Chondrocyte (in vitro differentiated cells): Measurements from ENCODE around the gene FASN. TPM values are rescaled to one million over a fixed set of nuclear protein-coding genes. Genes with fewer than 3 reads are reported as not detected.

Experiments
- DNase-seq: peaks from one replicate; pipeline ENCODE4 v3.0.0; 2021; ENCODE audit warnings: mixed read lengths, low spot score
- H3K27ac Mint-ChIP-seq: one replicate; pipeline ENCODE4 v1.8.0; 2021; ENCODE audit warnings: mild to moderate bottlenecking, moderate library complexity, mixed read lengths; ENCODE audit not compliant: unreplicated experiment
- H3K27me3 Mint-ChIP-seq: 2 replicates; pipeline ENCODE4 v1.8.0; 2021; ENCODE audit warnings: low read depth, mixed read lengths
- H3K36me3 Mint-ChIP-seq: 2 replicates; pipeline ENCODE4 v1.8.0; 2021; ENCODE audit warnings: low read depth, mixed read lengths
- H3K4me1 Mint-ChIP-seq: 2 replicates; pipeline ENCODE4 v1.8.0; 2021; ENCODE audit warnings: low read depth, mild to moderate bottlenecking, mixed read lengths
- H3K4me3 Mint-ChIP-seq: one replicate; pipeline ENCODE4 v1.8.0; 2021; ENCODE audit warnings: mild to moderate bottlenecking, moderate library complexity, mixed read lengths; ENCODE audit not compliant: unreplicated experiment
- H3K9me3 Mint-ChIP-seq: 2 replicates; pipeline ENCODE4 v1.8.0; 2021; ENCODE audit warnings: low read depth, mixed read lengths
- total RNA-seq: library from RNA; stranded (reverse); gene quantifications from 3 replicates; pipeline ENCODE4 v1.2.1, GENCODE V29; 2021
- TF ChIP-seq, protein P1 (sequence below): fragments of 200-600 bp; sonication (generic); IDR thresholded peaks from 2 replicates; pipeline ENCODE4 v1.5.0; 2021; ENCODE audit warnings: antibody characterized with exemption, mild to moderate bottlenecking, moderate library complexity

FASN gene
- total RNA-seq, 1 donor from 2014 or later = 141 TPM

- no peaks in the 10 kb centered on the region for H3K27me3 Mint-ChIP-seq
- no peak overlapping the region for H3K4me3 Mint-ChIP-seq
- H3K9me3 Mint-ChIP-seq = no peaks in the 10 kb centered on the region
- H3K4me1 Mint-ChIP-seq = peaks cover 11% of the 10 kb centered on the region
- TF ChIP-seq, protein P1, sequence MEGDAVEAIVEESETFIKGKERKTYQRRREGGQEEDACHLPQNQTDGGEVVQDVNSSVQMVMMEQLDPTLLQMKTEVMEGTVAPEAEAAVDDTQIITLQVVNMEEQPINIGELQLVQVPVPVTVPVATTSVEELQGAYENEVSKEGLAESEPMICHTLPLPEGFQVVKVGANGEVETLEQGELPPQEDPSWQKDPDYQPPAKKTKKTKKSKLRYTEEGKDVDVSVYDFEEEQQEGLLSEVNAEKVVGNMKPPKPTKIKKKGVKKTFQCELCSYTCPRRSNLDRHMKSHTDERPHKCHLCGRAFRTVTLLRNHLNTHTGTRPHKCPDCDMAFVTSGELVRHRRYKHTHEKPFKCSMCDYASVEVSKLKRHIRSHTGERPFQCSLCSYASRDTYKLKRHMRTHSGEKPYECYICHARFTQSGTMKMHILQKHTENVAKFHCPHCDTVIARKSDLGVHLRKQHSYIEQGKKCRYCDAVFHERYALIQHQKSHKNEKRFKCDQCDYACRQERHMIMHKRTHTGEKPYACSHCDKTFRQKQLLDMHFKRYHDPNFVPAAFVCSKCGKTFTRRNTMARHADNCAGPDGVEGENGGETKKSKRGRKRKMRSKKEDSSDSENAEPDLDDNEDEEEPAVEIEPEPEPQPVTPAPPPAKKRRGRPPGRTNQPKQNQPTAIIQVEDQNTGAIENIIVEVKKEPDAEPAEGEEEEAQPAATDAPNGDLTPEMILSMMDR = no peak
- H3K27ac Mint-ChIP-seq = no peak overlapping the region
- no peak for DNase-seq
- no peaks in the 10 kb centered on the region for H3K36me3 Mint-ChIP-seq
Observed at GRCh38 chr17:82029990-82030469, 68.0 kb downstream of the FASN start.

GRCh38 chr17:82029391-82029790, 68.6 kb downstream of the FASN start:
- H3K4me3 Mint-ChIP-seq = no peak overlapping the region
- no peak for DNase-seq
- H3K36me3 Mint-ChIP-seq = no peaks in the 10 kb centered on the region
- no peaks in the 10 kb centered on the region for H3K27me3 Mint-ChIP-seq
- peaks cover 11% of the 10 kb centered on the region for H3K4me1 Mint-ChIP-seq
- H3K9me3 Mint-ChIP-seq = no peaks in the 10 kb centered on the region
- H3K27ac Mint-ChIP-seq = no peak overlapping the region
- TF ChIP-seq, protein P1 = no peak

DNA sequence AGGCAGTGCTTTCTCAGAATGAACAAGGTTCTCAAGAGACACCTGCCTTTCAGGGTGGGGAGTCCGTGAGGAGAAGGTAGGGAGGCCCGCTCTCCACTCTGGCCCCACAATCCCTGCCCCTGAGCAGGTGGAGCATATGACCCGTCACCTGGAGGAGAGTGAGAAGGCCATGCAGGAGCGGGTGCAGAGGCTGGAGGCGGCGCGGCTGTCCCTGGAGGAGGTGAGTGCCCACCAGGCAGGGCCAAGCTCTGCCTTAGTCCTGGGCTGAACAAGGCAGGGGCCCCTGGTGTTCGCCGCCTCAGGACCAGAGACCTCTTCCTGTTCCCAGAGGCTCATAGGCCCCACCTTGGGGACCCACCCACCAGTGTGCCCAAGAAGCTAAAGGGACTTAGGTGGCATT, 69.1 kb downstream of the FASN start:
- no peak overlapping the region for H3K27ac Mint-ChIP-seq
- no peaks in the 10 kb centered on the region for H3K9me3 Mint-ChIP-seq
- no peaks in the 10 kb centered on the region for H3K27me3 Mint-ChIP-seq
- no peaks in the 10 kb centered on the region for H3K36me3 Mint-ChIP-seq
- no peak for DNase-seq
- H3K4me3 Mint-ChIP-seq = no peak overlapping the region
- H3K4me1 Mint-ChIP-seq = peaks cover 14% of the 10 kb centered on the region
- TF ChIP-seq, protein P1 = no peak

Other genes starting within 250 kb of the FASN start
- gene P4HB, start 237.7 kb downstream of the FASN start, total RNA-seq = 958 to 1,257 TPM (median 1,012 TPM) in 3 replicates
- 452 to 481 TPM (median 476 TPM) in 3 replicates for gene ARHGDIA, start 226.9 kb downstream of the FASN start, total RNA-seq
- gene ALYREF, start 206.7 kb downstream of the FASN start, total RNA-seq = 56.0 to 73.7 TPM (median 59.8 TPM) in 3 replicates
- gene ANAPC11, start 206.5 kb downstream of the FASN start, total RNA-seq = 120 to 132 TPM (median 122 TPM) in 3 replicates
- gene NPB, start 196.0 kb downstream of the FASN start, total RNA-seq = 0.48 to 1.3 TPM (median 1.3 TPM) in 3 replicates
- 28.5 to 32.5 TPM (median 28.8 TPM) in 3 replicates for gene PCYT2, start 186.8 kb downstream of the FASN start, total RNA-seq
- 14.5 to 16.0 TPM (median 15.8 TPM) in 3 replicates for gene SIRT7, start 180.1 kb downstream of the FASN start, total RNA-seq
- 28.3 to 38.1 TPM (median 37.8 TPM) in 3 replicates for gene MAFG, start 170.5 kb downstream of the FASN start, total RNA-seq
- gene PYCR1, start 160.9 kb downstream of the FASN start, total RNA-seq = 154 to 235 TPM (median 224 TPM) in 3 replicates
- gene MYADML2, start 151.0 kb downstream of the FASN start, total RNA-seq = not detected in 3 replicates
- gene NOTUM, start 137.0 kb downstream of the FASN start, total RNA-seq = 0.29 TPM in 1 of 3 replicates, not detected in the others
- gene ASPSCR1, start 120.6 kb downstream of the FASN start, total RNA-seq = 30.4 to 36.9 TPM (median 36.1 TPM) in 3 replicates
- 18.1 to 25.1 TPM (median 19.2 TPM) in 3 replicates for gene CENPX, start 75.4 kb downstream of the FASN start, total RNA-seq
- gene LRRC45, start 74.9 kb downstream of the FASN start, total RNA-seq = 7.9 to 12.8 TPM (median 8.2 TPM) in 3 replicates
- 14.9 to 32.7 TPM (median 32.3 TPM) in 3 replicates for gene RAC3, start 66.6 kb downstream of the FASN start, total RNA-seq
- 52.8 to 59.8 TPM (median 58.2 TPM) in 3 replicates for gene DCXR, start 60.5 kb downstream of the FASN start, total RNA-seq
- 29.7 to 47.4 TPM (median 45.2 TPM) in 3 replicates for gene RFNG, start 46.4 kb downstream of the FASN start, total RNA-seq
- gene GPS1, start 46.3 kb downstream of the FASN start, total RNA-seq = 79.8 to 103 TPM (median 82.8 TPM) in 3 replicates
- gene DUS1L, start 32.4 kb downstream of the FASN start, total RNA-seq = 64.0 to 78.4 TPM (median 68.4 TPM) in 3 replicates
- 23.5 to 39.8 TPM (median 24.1 TPM) in 3 replicates for gene CCDC57, start 114.6 kb upstream of the FASN start, total RNA-seq
- 53.3 to 206 TPM (median 189 TPM) in 3 replicates for gene SLC16A3, start 130.8 kb upstream of the FASN start, total RNA-seq
- gene CSNK1D, start 175.5 kb upstream of the FASN start, total RNA-seq = 93.0 to 94.5 TPM (median 93.9 TPM) in 3 replicates
- gene CD7, start 219.4 kb upstream of the FASN start, total RNA-seq = not detected in 3 replicates
- gene SECTM1, start 235.5 kb upstream of the FASN start, total RNA-seq = 1.3 to 2.5 TPM (median 2.1 TPM) in 3 replicates